Activated CD8-positive, alpha-beta memory T cell treated with anti-CD3 and anti-CD28 coated beads for 24 hours (primary cell): ENCODE data around the gene NUB1.

Source experiments
- DNase-seq: peaks from one replicate; pipeline ENCODE4 v3.0.0-alpha.2; 2020

The NUB1 gene

GRCh38 chr7:151391358-151391730 lies 49.7 kb downstream of the NUB1 start:
- no peak for DNase-seq

- DNase-seq = no peak
Measured at GRCh38 chr7:151392002-151392401, 50.4 kb downstream of the NUB1 start.

GRCh38 chr7:151392426-151392825 lies 50.8 kb downstream of the NUB1 start:
- no peak for DNase-seq

GRCh38 chr7:151393031-151393977 lies 51.7 kb downstream of the NUB1 start:
- DNase-seq = no peak

GRCh38 chr7:151394076-151395035 lies 52.7 kb downstream of the NUB1 start:
- DNase-seq = no peak

GRCh38 chr7:151395036-151395367 lies 53.4 kb downstream of the NUB1 start:
- no peak for DNase-seq

- DNase-seq = no peak
Measured at GRCh38 chr7:151396328-151396970, 54.8 kb downstream of the NUB1 start.

GRCh38 chr7:151397026-151397425 lies 55.4 kb downstream of the NUB1 start:
- DNase-seq = no peak

- DNase-seq = no peak
Measured at GRCh38 chr7:151398446-151399304, 57.1 kb downstream of the NUB1 start.

GRCh38 chr7:151399305-151399601 lies 57.6 kb downstream of the NUB1 start:
- no peak for DNase-seq

GRCh38 chr7:151399906-151400305 lies 58.3 kb downstream of the NUB1 start:
- DNase-seq = no peak

GRCh38 chr7:151400626-151401315 lies 59.2 kb downstream of the NUB1 start:
- DNase-seq = no peak

GRCh38 chr7:151402029-151402835 lies 60.6 kb downstream of the NUB1 start:
- no peak for DNase-seq

- no peak for DNase-seq
Measured at GRCh38 chr7:151403764-151404163, 62.2 kb downstream of the NUB1 start.

GRCh38 chr7:151404216-151405011 lies 62.8 kb downstream of the NUB1 start:
- DNase-seq = no peak

- no peak for DNase-seq
Measured at GRCh38 chr7:151405056-151405455, 63.4 kb downstream of the NUB1 start.

- no peak for DNase-seq
Measured at GRCh38 chr7:151405588-151405987, 64.0 kb downstream of the NUB1 start.

GRCh38 chr7:151406051-151406875 lies 64.7 kb downstream of the NUB1 start:
- no peak for DNase-seq
